Naive thymus-derived CD4-positive, alpha-beta T cell (primary cell): ENCODE data around the gene SDHAF1. TPM values are rescaled to one million over a fixed set of nuclear protein-coding genes. Genes with fewer than 3 reads are reported as not detected.

Experiments used
- ATAC-seq: fragments of 150-1000 bp; cut with Tn5 transposase; 2 replicates; pipeline ENCODE4 v1.10.0; 2021; ENCODE audit warnings: mild to moderate bottlenecking, moderate library complexity
- CTCF ChIA-PET: fragments of 350-600 bp; sonication (Branson Sonifier 250); formaldehyde crosslinking; loops from one replicate; lab custom pipeline; 2021; ENCODE audit warnings: antibody characterized with exemption; lab: Charles Lee
- POLR2A ChIA-PET: fragments of 350-600 bp; sonication (Branson Sonifier 250); formaldehyde crosslinking; loops from one replicate; lab custom pipeline; 2021; ENCODE audit warnings: antibody characterized with exemption, inconsistent platforms; lab: Charles Lee
- DNase-seq, 9 donors: peaks; one replicate each; pipeline versions ENCODE4 v3.0.0 to v3.0.0-alpha.2; 2020 to 2022; ENCODE audit warnings: mixed read lengths in 1 of 9
- H3K27ac ChIP-seq: one replicate; pipeline ENCODE4 v1.7.0; 2013; ENCODE audit warnings: mild to moderate bottlenecking, low read depth, low read length, moderate library complexity
- H3K27me3 ChIP-seq, 2 donors: one replicate each; pipeline ENCODE4 v1.7.0; 2013; ENCODE audit warnings: low read length in 2 of 2, mild to moderate bottlenecking in 2 of 2, moderate library complexity in 2 of 2; ENCODE audit not compliant: control insufficient read depth in 2 of 2, insufficient read depth in 2 of 2
- H3K36me3 ChIP-seq, 3 experiments: 1 replicate in 2 of 3; 2 replicates in 1 of 3; pipeline ENCODE4 v1.7.0; 2013; ENCODE audit warnings: low read length in 3 of 3, mild to moderate bottlenecking in 3 of 3, moderate library complexity in 1 of 3; ENCODE audit not compliant: insufficient read depth in 3 of 3, control insufficient read depth in 2 of 3
- H3K4me1 ChIP-seq, 2 donors: one replicate each; pipeline ENCODE4 v1.7.0; 2013; ENCODE audit warnings: low read length in 2 of 2, mild to moderate bottlenecking in 2 of 2, moderate library complexity in 1 of 2; ENCODE audit not compliant: control insufficient read depth in 2 of 2, insufficient read depth in 2 of 2
- H3K4me3 ChIP-seq: 2 replicates; pipeline ENCODE4 v1.7.0; 2013; ENCODE audit warnings: mild to moderate bottlenecking, low read length
- H3K9me3 ChIP-seq, 3 experiments: 1 replicate in 2 of 3; 2 replicates in 1 of 3; pipeline ENCODE4 v1.7.0; 2013; ENCODE audit warnings: low read length in 3 of 3; ENCODE audit not compliant: control insufficient read depth in 2 of 3
- H3K27ac Mint-ChIP-seq, 9 donors: one replicate each; pipeline ENCODE4 v1.8.0; 2020 to 2022; ENCODE audit warnings: mixed read lengths in 9 of 9, mild to moderate bottlenecking in 8 of 9, moderate library complexity in 5 of 9, inconsistent platforms in 2 of 9
- H3K27me3 Mint-ChIP-seq, 5 donors: one replicate each; pipeline ENCODE4 v1.8.0; 2021 to 2022; ENCODE audit warnings: mixed read lengths in 5 of 5, mild to moderate bottlenecking in 1 of 5
- H3K36me3 Mint-ChIP-seq, 5 donors: one replicate each; pipeline ENCODE4 v1.8.0; 2020 to 2022; ENCODE audit warnings: mixed read lengths in 5 of 5, mild to moderate bottlenecking in 3 of 5, inconsistent platforms in 1 of 5
- H3K4me1 Mint-ChIP-seq, 7 donors: one replicate each; pipeline ENCODE4 v1.8.0; 2020 to 2022; ENCODE audit warnings: mixed read lengths in 7 of 7, mild to moderate bottlenecking in 3 of 7, inconsistent platforms in 1 of 7
- H3K4me3 Mint-ChIP-seq, 10 donors: one replicate each; pipeline ENCODE4 v1.8.0; 2020 to 2022; ENCODE audit warnings: mild to moderate bottlenecking in 10 of 10, mixed read lengths in 10 of 10, moderate library complexity in 6 of 10, inconsistent platforms in 2 of 10
- H3K9me3 Mint-ChIP-seq, 11 donors: one replicate each; pipeline ENCODE4 v1.8.0; 2020 to 2022; ENCODE audit warnings: mixed read lengths in 11 of 11, mild to moderate bottlenecking in 4 of 11, inconsistent platforms in 1 of 11, moderate library complexity in 1 of 11
- intact Hi-C, 2 donors: fragments of 100-400 bp; cut with micrococcal nuclease; formaldehyde crosslinking; loops; one replicate each; pipeline ENCODE4 v1.15.1; 2023
- polyA plus RNA-seq, 2 donors: library from polyadenylated mRNA; unstranded; fragments of 300-500 nt; fragmentation: Illumina TruSeq; gene quantifications; one replicate each; pipeline ENCODE4 v1.2.3, GENCODE V29; 2021
- total RNA-seq, 6 experiments: library from RNA in 5 of 6; stranded (reverse) in 5 of 6; gene quantifications; 1 replicate in 5 of 6; 2 replicates in 1 of 6; pipeline ENCODE4 v1.2.3 and lab custom pipeline; 2021 to 2026

Gene SDHAF1
- total and polyA plus RNA-seq, 7 experiments from 2014 or later: 7.8 to 58.1 (median 23.8) TPM

DNA sequence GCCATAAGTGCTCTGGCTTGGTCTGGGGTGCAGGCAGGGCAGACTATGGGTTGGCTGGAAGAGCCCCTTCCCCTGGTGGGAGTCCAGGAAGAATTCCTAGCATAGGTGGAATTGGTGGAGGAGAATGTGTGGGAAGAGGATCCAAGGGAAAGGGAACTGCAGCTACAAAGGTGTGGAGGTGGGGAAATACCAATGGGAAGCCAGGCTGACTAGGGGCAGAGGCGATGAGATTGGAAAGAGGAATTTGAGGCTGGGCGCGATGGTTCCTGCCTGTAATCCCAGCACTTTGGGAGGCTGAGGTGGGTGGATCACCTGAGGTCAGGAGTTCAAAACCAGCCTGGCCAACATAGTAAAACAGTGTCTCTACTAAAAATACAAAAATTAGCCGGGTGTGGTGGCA, 4.8 kb upstream of the SDHAF1 start:
- no peaks in the 10 kb centered on the region for H3K4me1 ChIP-seq
- Mint-ChIP-seq H3K4me3 (no peak overlapping the region), H3K36me3 (peaks cover 0 to 7% (median 0%) of the 10 kb centered on the region in 5 donors), H3K27ac (no peak overlapping the region), H3K4me1 (peaks cover 6 to 18% (median 11%) of the 10 kb centered on the region in 7 donors), H3K9me3 (peaks cover 0 to 4% (median 0%) of the 10 kb centered on the region in 11 donors), H3K27me3 (peaks cover 10 to 34% (median 22%) of the 10 kb centered on the region in 5 donors)
- H3K27ac ChIP-seq: no peak overlapping the region
- no peak for ATAC-seq
- H3K27me3 ChIP-seq: peaks cover 0 to 2% of the 10 kb centered on the region in 2 donors
- no peaks in the 10 kb centered on the region for H3K36me3 ChIP-seq
- no peaks in the 10 kb centered on the region for H3K9me3 ChIP-seq
- no peak overlapping the region for H3K4me3 ChIP-seq
- ChIA-PET POLR2A (interaction anchor here (0.6 to 1.1 kb wide), 3 partner anchors 10 to 60 kb away, joined by 3 to 8 read pairs (median 3); partner anchors contain the start of gene ALKBH6), CTCF (no interaction called here)
- intact Hi-C loops: no loop called here
- DNase-seq: no peak

- no peaks in the 10 kb centered on the region for H3K9me3 ChIP-seq
- Mint-ChIP-seq H3K9me3 (peaks cover 0 to 4% (median 0%) of the 10 kb centered on the region in 11 donors), H3K4me3 (peak overlapping the region in 1 of 10 donors; percentile 17), H3K27ac (peak overlapping the region in 1 of 9 donors; percentile 62), H3K4me1 (peaks cover 10 to 24% (median 17%) of the 10 kb centered on the region in 7 donors), H3K27me3 (peaks cover under 1 to 25% (median 13%) of the 10 kb centered on the region in 5 donors), H3K36me3 (no peaks in the 10 kb centered on the region)
- H3K27me3 ChIP-seq: no peaks in the 10 kb centered on the region
- intact Hi-C loops: no loop called here
- no peak overlapping the region for H3K27ac ChIP-seq
- H3K4me3 ChIP-seq: no peak overlapping the region
- H3K4me1 ChIP-seq: peaks cover 4 to 5% of the 10 kb centered on the region in 2 donors
- ATAC-seq: no peak
- CTCF ChIA-PET: no interaction called here
- H3K36me3 ChIP-seq: no peaks in the 10 kb centered on the region
- no peak for DNase-seq
- POLR2A ChIA-PET: interaction anchor here (0.6 to 1.2 kb wide), 4 partner anchors 11 to 41 kb away, joined by 3 to 4 read pairs (median 3); partner anchors contain the start of gene ALKBH6
Observed at GRCh38 chr19:35990771-35991730, 3.9 kb upstream of the SDHAF1 start.

- H3K27ac Mint-ChIP-seq: peak overlapping the region in 1 of 9 donors; percentile 62
- no peak overlapping the region for H3K27ac ChIP-seq
- CTCF ChIA-PET: no interaction called here
- no peak overlapping the region for H3K4me3 ChIP-seq
- peaks cover 18 to 25% (median 20%) of the 10 kb centered on the region in 7 donors for H3K4me1 Mint-ChIP-seq
- intact Hi-C loops: no loop called here
- peaks cover 0 to 19% (median 4%) of the 10 kb centered on the region in 5 donors for H3K27me3 Mint-ChIP-seq
- POLR2A ChIA-PET: interaction anchor here (0.5 to 1.2 kb wide), 2 partner anchors 11 to 1556 kb away, joined by 3 to 4 read pairs; no protein-coding TSS in a partner anchor
- H3K9me3 Mint-ChIP-seq: peaks cover 0 to 4% (median 0%) of the 10 kb centered on the region in 11 donors
- H3K27me3 ChIP-seq: no peaks in the 10 kb centered on the region
- peaks cover 0 to 3% (median 0%) of the 10 kb centered on the region in 5 donors for H3K36me3 Mint-ChIP-seq
- peak overlapping the region in 2 of 10 donors; percentile 21 to 53 for H3K4me3 Mint-ChIP-seq
- peaks cover 11 to 12% of the 10 kb centered on the region in 2 donors for H3K4me1 ChIP-seq
- DNase-seq: no peak
- H3K36me3 ChIP-seq: no peaks in the 10 kb centered on the region
- H3K9me3 ChIP-seq: no peaks in the 10 kb centered on the region
- ATAC-seq: no peak
Observed at GRCh38 chr19:35991731-35992450, 3.1 kb upstream of the SDHAF1 start.

GRCh38 chr19:35992907-35993765, 1.9 kb upstream of the SDHAF1 start:
- no peak overlapping the region for H3K4me3 ChIP-seq
- Mint-ChIP-seq H3K9me3 (peaks cover 0 to 4% (median 0%) of the 10 kb centered on the region in 11 donors), H3K4me3 (peak overlapping the region in 8 of 10 donors; percentile 4 to 93 (median 44)), H3K27me3 (peaks cover 0 to 9% (median 0%) of the 10 kb centered on the region in 5 donors), H3K27ac (peak overlapping the region in 1 of 9 donors; percentile 38), H3K4me1 (peaks cover 18 to 33% (median 27%) of the 10 kb centered on the region in 7 donors), H3K36me3 (peaks cover 0 to 7% (median 3%) of the 10 kb centered on the region in 5 donors)
- H3K9me3 ChIP-seq: no peaks in the 10 kb centered on the region
- no peaks in the 10 kb centered on the region for H3K36me3 ChIP-seq
- no peaks in the 10 kb centered on the region for H3K27me3 ChIP-seq
- ChIA-PET CTCF (interaction anchor here (1.4 kb wide), 1 partner anchor 19 kb away, joined by 4 read pairs; no protein-coding TSS in a partner anchor), POLR2A (interaction anchor here (0.9 to 1.8 kb wide), 4 partner anchors 21 to 245 kb away, joined by 3 to 9 read pairs (median 6); partner anchors contain the start of genes ALKBH6 and LIN37)
- ATAC-seq: no peak
- H3K4me1 ChIP-seq: peaks cover 11 to 12% of the 10 kb centered on the region in 2 donors
- intact Hi-C loops: no loop called here
- no peak overlapping the region for H3K27ac ChIP-seq
- DNase-seq: no peak

DNA sequence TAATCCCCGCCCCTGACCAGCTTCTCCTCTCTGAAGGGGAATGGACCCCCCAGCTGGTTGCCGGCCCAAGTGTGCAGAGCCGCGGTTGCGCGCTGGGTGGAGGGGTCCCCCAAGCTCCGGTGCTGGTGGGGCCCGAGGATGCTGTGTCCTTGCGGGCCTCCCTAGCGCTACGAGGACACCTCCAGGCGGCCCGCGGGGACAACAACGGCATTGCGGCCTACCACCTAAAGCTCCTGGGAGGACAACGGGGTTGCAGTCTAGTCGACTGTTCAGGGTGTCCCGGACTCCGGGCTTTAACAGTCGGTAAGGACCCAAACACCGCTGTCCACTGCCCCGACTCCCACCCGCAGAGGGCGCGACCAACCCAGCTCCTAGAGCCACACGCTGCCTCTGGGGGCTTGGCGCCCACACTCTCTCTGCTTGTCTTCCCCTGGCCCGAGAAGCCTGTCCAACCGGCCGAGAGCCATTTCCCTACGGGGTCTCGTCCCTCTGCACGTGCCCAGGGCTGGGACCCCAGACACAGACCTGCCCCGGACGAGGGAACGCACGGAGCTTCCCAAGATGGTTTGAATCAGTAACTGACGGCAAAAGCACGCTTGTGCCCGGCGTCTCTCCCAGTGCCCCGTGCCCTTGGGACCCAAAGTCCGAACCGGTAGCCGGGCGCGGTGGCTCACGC, 927 bp upstream of the SDHAF1 start:
- Mint-ChIP-seq H3K36me3 (peaks cover 0 to 7% (median 3%) of the 10 kb centered on the region in 5 donors), H3K4me1 (peaks cover 18 to 33% (median 27%) of the 10 kb centered on the region in 7 donors), H3K27me3 (no peaks in the 10 kb centered on the region), H3K9me3 (no peaks in the 10 kb centered on the region), H3K4me3 (peak overlapping the region; percentile 71 to 96 (median 86)), H3K27ac (peak overlapping the region in 7 of 9 donors; percentile 38 to 93 (median 78))
- Histone ChIP-seq H3K27ac (peak overlapping the region; percentile 74), H3K27me3 (no peaks in the 10 kb centered on the region), H3K9me3 (no peaks in the 10 kb centered on the region), H3K4me1 (peaks cover 11 to 15% of the 10 kb centered on the region in 2 donors), H3K4me3 (peak overlapping the region; percentile 16), H3K36me3 (no peaks in the 10 kb centered on the region)
- CTCF ChIA-PET: interaction anchor here (1.4 kb wide), 1 partner anchor 18 kb away, joined by 4 read pairs; no protein-coding TSS in a partner anchor
- DNase-seq (peak in 2 of 9 donors; percentile 15 to 34), ATAC-seq (no peak)
- POLR2A ChIA-PET: interaction anchor here (0.6 to 2.7 kb wide), 10 partner anchors 14 to 246 kb away, joined by 3 to 11 read pairs (median 4); partner anchors contain the start of genes ALKBH6, LIN37, POLR2I and SYNE4
- intact Hi-C loops: no loop called here
